ENCODE results near the gene AREG.

The AREG gene

DNA sequence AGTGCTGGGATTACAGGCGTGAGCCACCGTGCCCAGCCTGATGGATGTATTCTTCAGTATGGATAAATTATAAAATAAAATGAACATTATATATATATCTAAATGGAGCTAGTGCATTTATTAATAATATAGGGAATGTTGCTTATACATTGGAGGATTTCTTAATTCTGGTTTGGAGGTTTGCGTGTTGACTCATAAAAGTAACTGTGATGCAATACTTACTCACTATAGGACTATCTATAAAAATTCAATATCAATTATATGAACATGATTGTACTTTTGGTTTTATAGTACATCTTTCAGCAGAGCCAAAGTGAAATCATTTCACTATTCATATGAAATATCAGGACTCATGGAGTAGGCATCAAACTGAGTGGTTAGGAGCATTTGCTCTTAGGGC is 3.2 kb upstream of the AREG start:
- H4K91ac ChIP-seq (ENCODE audit: low read depth, low read length, poor library complexity) = no peak overlapping the region
- H2AFZ ChIP-seq (ENCODE audit: low read length) = no peak overlapping the region
- no CpG with 5 or more reads among the region's 3 CpGs for WGBS, 2 donors (ENCODE audit: extremely low coverage in 2 of 2, insufficient read length in 2 of 2, insufficient replicate concordance in 1 of 2)
- H2BK120ac ChIP-seq (ENCODE audit: low read depth, low read length) = no peak overlapping the region
- no peak overlapping the region for H3K14ac ChIP-seq (ENCODE audit: low read length)
- H3K27ac ChIP-seq (replicated peaks; ENCODE audit: low read length) = no peak overlapping the region
- no peak overlapping the region for H3K9ac ChIP-seq (ENCODE audit: low read depth, low read length, poor library complexity)
- no peak overlapping the region for H3K23ac ChIP-seq (ENCODE audit: low read depth, low read length, poor library complexity)
- H2BK5ac ChIP-seq (ENCODE audit: low read length) = no peak overlapping the region
- peaks cover 0 to 4% of the 10 kb centered on the region in 2 donors for H3K4me1 ChIP-seq (ENCODE audit: control insufficient read depth in 2 of 2, insufficient read depth in 1 of 2, low read depth in 1 of 2, low read length in 2 of 2)
- H3K27me3 ChIP-seq (ENCODE audit: control insufficient read depth in 3 of 3, insufficient read depth in 3 of 3, low read depth in 1 of 3, low read length in 3 of 3) = peaks cover 0 to 34% (median 11%) of the 10 kb centered on the region in 3 experiments
- H2BK15ac ChIP-seq (ENCODE audit: low read length) = no peak overlapping the region
- no peak overlapping the region for H3K4ac ChIP-seq (ENCODE audit: low read length)
- no peak for DNase-seq (ENCODE audit: low spot score)
- H4K8ac ChIP-seq (ENCODE audit: low read depth, low read length) = no peak overlapping the region
- H2BK12ac ChIP-seq (ENCODE audit: low read length) = no peak overlapping the region
- H3K36me3 ChIP-seq (replicated peaks in 1 of 2; ENCODE audit: control insufficient read depth in 2 of 2, insufficient read depth in 2 of 2, low read length in 2 of 2) = no peaks in the 10 kb centered on the region
- H3K18ac ChIP-seq (ENCODE audit: low read length) = no peak overlapping the region
- H3K4me3 ChIP-seq (ENCODE audit: low read length in 2 of 2) = no peak overlapping the region
- H3K9me3 ChIP-seq (replicated peaks in 1 of 2; ENCODE audit: control insufficient read depth in 2 of 2, insufficient read depth in 1 of 2, low read depth in 1 of 2, low read length in 2 of 2) = no peaks in the 10 kb centered on the region
- peaks cover 1% of the 10 kb centered on the region for H3K79me1 ChIP-seq (ENCODE audit: low read depth, low read length)
- no peak overlapping the region for H3K4me2 ChIP-seq (ENCODE audit: insufficient read depth, low read length, poor library complexity, severe bottlenecking)
- H2AK5ac ChIP-seq (ENCODE audit: low read depth, low read length) = no peak overlapping the region

DNA sequence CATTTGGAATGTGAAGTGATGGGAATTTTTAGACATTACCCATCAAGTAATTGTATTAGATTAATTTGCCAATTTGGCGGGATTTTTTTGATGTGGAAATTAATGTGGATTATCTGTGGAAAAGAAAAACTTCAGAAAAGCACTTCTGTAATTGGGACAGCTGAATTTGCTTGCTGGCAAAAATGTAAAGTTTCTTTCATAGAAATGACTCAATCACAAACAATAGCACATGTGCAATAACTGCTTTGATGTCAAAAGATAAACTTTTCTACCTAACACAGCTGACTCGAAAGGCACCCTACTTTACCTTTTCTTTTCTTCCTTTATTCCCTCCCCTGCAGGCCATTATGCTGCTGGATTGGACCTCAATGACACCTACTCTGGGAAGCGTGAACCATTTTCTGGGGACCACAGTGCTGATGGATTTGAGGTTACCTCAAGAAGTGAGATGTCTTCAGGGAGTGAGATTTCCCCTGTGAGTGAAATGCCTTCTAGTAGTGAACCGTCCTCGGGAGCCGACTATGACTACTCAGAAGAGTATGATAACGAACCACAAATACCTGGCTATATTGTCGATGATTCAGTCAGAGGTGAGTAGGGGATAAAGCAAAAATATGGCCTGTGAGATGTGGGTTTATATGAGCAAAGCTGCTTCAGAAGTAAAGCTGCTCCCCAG is 1.4 kb downstream of the AREG start:
- Histone ChIP-seq H2BK15ac (ENCODE audit: low read length) (no peak overlapping the region), H2BK12ac (ENCODE audit: low read length) (no peak overlapping the region), H3K4me3 (ENCODE audit: low read length in 2 of 2) (no peak overlapping the region), H2BK120ac (ENCODE audit: low read depth, low read length) (no peak overlapping the region), H3K4me1 (ENCODE audit: control insufficient read depth in 2 of 2, insufficient read depth in 1 of 2, low read depth in 1 of 2, low read length in 2 of 2) (peaks cover 0 to 4% of the 10 kb centered on the region in 2 donors), H4K91ac (ENCODE audit: low read depth, low read length, poor library complexity) (no peak overlapping the region), H3K4me2 (ENCODE audit: insufficient read depth, low read length, poor library complexity, severe bottlenecking) (no peak overlapping the region), H3K27me3 (ENCODE audit: control insufficient read depth in 3 of 3, insufficient read depth in 3 of 3, low read depth in 1 of 3, low read length in 3 of 3) (peaks cover 0 to 43% (median 11%) of the 10 kb centered on the region in 3 experiments), H3K18ac (ENCODE audit: low read length) (no peak overlapping the region), H3K23ac (ENCODE audit: low read depth, low read length, poor library complexity) (no peak overlapping the region), H3K27ac (replicated peaks; ENCODE audit: low read length) (no peak overlapping the region), H2AK5ac (ENCODE audit: low read depth, low read length) (no peak overlapping the region), H3K9me3 (replicated peaks in 1 of 2; ENCODE audit: control insufficient read depth in 2 of 2, insufficient read depth in 1 of 2, low read depth in 1 of 2, low read length in 2 of 2) (no peaks in the 10 kb centered on the region), H4K8ac (ENCODE audit: low read depth, low read length) (no peak overlapping the region), H3K36me3 (replicated peaks in 1 of 2; ENCODE audit: control insufficient read depth in 2 of 2, insufficient read depth in 2 of 2, low read length in 2 of 2) (no peaks in the 10 kb centered on the region), H2AFZ (ENCODE audit: low read length) (no peak overlapping the region), H3K14ac (ENCODE audit: low read length) (no peak overlapping the region), H3K79me1 (ENCODE audit: low read depth, low read length) (peaks cover 1% of the 10 kb centered on the region), H3K9ac (ENCODE audit: low read depth, low read length, poor library complexity) (no peak overlapping the region), H3K4ac (ENCODE audit: low read length) (no peak overlapping the region), H2BK5ac (ENCODE audit: low read length) (no peak overlapping the region)
- no CpG with 5 or more reads among the region's 8 CpGs for WGBS, 2 donors (ENCODE audit: extremely low coverage in 2 of 2, insufficient read length in 2 of 2, insufficient replicate concordance in 1 of 2)
- no peak for DNase-seq (ENCODE audit: low spot score)

DNA sequence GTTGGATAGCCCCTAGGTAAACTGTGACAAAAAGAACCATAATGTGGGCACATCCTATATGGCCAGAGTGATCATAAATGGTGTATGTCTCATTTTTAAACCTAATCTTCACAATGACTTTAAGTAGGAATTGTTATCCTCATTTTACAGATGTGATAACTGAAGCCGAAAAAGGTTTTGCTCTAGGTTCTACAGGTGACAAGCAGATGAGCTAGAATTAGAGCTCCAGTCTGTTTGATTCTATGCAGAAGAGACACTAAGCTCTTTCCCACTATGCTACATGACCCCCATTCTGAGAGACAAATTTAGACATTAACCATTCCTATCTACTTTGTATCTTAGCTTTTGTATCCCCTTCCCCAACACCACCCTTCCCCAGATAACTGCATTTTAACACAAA is 2.0 kb downstream of the AREG start:
- Histone ChIP-seq H2BK15ac (ENCODE audit: low read length) (no peak overlapping the region), H4K8ac (ENCODE audit: low read depth, low read length) (no peak overlapping the region), H3K4me1 (ENCODE audit: control insufficient read depth in 2 of 2, insufficient read depth in 1 of 2, low read depth in 1 of 2, low read length in 2 of 2) (peaks cover 0 to 4% of the 10 kb centered on the region in 2 donors), H3K18ac (ENCODE audit: low read length) (no peak overlapping the region), H3K36me3 (replicated peaks in 1 of 2; ENCODE audit: control insufficient read depth in 2 of 2, insufficient read depth in 2 of 2, low read length in 2 of 2) (no peaks in the 10 kb centered on the region), H2BK5ac (ENCODE audit: low read length) (no peak overlapping the region), H2BK12ac (ENCODE audit: low read length) (no peak overlapping the region), H2AFZ (ENCODE audit: low read length) (no peak overlapping the region), H3K4me3 (ENCODE audit: low read length in 2 of 2) (no peak overlapping the region), H3K4me2 (ENCODE audit: insufficient read depth, low read length, poor library complexity, severe bottlenecking) (no peak overlapping the region), H4K91ac (ENCODE audit: low read depth, low read length, poor library complexity) (no peak overlapping the region), H3K79me1 (ENCODE audit: low read depth, low read length) (peaks cover 1% of the 10 kb centered on the region), H3K4ac (ENCODE audit: low read length) (no peak overlapping the region), H3K9me3 (replicated peaks in 1 of 2; ENCODE audit: control insufficient read depth in 2 of 2, insufficient read depth in 1 of 2, low read depth in 1 of 2, low read length in 2 of 2) (no peaks in the 10 kb centered on the region), H3K27ac (replicated peaks; ENCODE audit: low read length) (no peak overlapping the region), H3K9ac (ENCODE audit: low read depth, low read length, poor library complexity) (no peak overlapping the region), H3K27me3 (ENCODE audit: control insufficient read depth in 3 of 3, insufficient read depth in 3 of 3, low read depth in 1 of 3, low read length in 3 of 3) (peaks cover 0 to 43% (median 11%) of the 10 kb centered on the region in 3 experiments), H2BK120ac (ENCODE audit: low read depth, low read length) (no peak overlapping the region), H2AK5ac (ENCODE audit: low read depth, low read length) (no peak overlapping the region), H3K14ac (ENCODE audit: low read length) (no peak overlapping the region), H3K23ac (ENCODE audit: low read depth, low read length, poor library complexity) (no peak overlapping the region)
- no peak for DNase-seq (ENCODE audit: low spot score)
- no CpG with 5 or more reads among the region's 1 CpG for WGBS, 2 donors (ENCODE audit: extremely low coverage in 2 of 2, insufficient read length in 2 of 2, insufficient replicate concordance in 1 of 2)

DNA sequence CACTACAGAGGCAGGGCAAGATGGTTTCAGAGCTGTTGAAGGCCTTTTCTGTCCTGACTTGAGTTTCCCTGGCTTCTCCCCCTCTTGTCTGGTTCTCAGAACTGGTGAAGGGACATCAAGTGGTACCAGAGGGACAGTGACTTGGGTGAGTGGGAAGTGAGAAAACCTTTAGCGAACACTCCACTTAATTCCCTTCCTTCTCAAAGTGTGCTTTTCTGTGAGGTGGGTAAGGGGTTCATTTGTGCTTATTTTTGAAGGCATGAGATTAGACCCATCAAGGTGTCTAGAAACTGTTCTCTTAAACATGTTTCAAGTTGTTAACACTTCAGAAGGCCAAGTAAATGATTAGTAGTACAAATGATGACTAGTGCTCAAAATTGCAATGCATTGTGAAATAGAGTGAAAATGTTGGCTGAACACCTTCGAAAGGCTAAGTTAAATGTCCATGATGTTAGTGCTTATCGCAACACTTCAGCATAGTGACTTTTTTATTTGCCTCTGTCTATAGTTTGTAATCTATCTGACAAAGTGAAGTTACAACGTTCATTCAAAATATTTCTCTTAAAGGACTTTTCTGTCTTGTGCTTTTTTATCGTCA is 2.8 kb downstream of the AREG start:
- no peak overlapping the region for H4K8ac ChIP-seq (ENCODE audit: low read depth, low read length)
- no peak overlapping the region for H2AK5ac ChIP-seq (ENCODE audit: low read depth, low read length)
- no peak overlapping the region for H2AFZ ChIP-seq (ENCODE audit: low read length)
- no peak overlapping the region for H2BK120ac ChIP-seq (ENCODE audit: low read depth, low read length)
- H3K9ac ChIP-seq (ENCODE audit: low read depth, low read length, poor library complexity) = no peak overlapping the region
- peaks cover 0 to 43% (median 11%) of the 10 kb centered on the region in 3 experiments for H3K27me3 ChIP-seq (ENCODE audit: control insufficient read depth in 3 of 3, insufficient read depth in 3 of 3, low read depth in 1 of 3, low read length in 3 of 3)
- peaks cover 0 to 4% of the 10 kb centered on the region in 2 donors for H3K4me1 ChIP-seq (ENCODE audit: control insufficient read depth in 2 of 2, insufficient read depth in 1 of 2, low read depth in 1 of 2, low read length in 2 of 2)
- H4K91ac ChIP-seq (ENCODE audit: low read depth, low read length, poor library complexity) = no peak overlapping the region
- H3K4ac ChIP-seq (ENCODE audit: low read length) = no peak overlapping the region
- H3K14ac ChIP-seq (ENCODE audit: low read length) = no peak overlapping the region
- no peak overlapping the region for H3K4me2 ChIP-seq (ENCODE audit: insufficient read depth, low read length, poor library complexity, severe bottlenecking)
- H2BK12ac ChIP-seq (ENCODE audit: low read length) = no peak overlapping the region
- H3K4me3 ChIP-seq (ENCODE audit: low read length in 2 of 2) = no peak overlapping the region
- H3K23ac ChIP-seq (ENCODE audit: low read depth, low read length, poor library complexity) = no peak overlapping the region
- H3K79me1 ChIP-seq (ENCODE audit: low read depth, low read length) = peaks cover 1% of the 10 kb centered on the region
- H3K9me3 ChIP-seq (replicated peaks in 1 of 2; ENCODE audit: control insufficient read depth in 2 of 2, insufficient read depth in 1 of 2, low read depth in 1 of 2, low read length in 2 of 2) = no peaks in the 10 kb centered on the region
- no peaks in the 10 kb centered on the region for H3K36me3 ChIP-seq (replicated peaks in 1 of 2; ENCODE audit: control insufficient read depth in 2 of 2, insufficient read depth in 2 of 2, low read length in 2 of 2)
- H2BK5ac ChIP-seq (ENCODE audit: low read length) = no peak overlapping the region
- no peak overlapping the region for H3K27ac ChIP-seq (replicated peaks; ENCODE audit: low read length)
- H2BK15ac ChIP-seq (ENCODE audit: low read length) = no peak overlapping the region
- no CpG with 5 or more reads among the region's 5 CpGs for WGBS, 2 donors (ENCODE audit: extremely low coverage in 2 of 2, insufficient read length in 2 of 2, insufficient replicate concordance in 1 of 2)
- DNase-seq (ENCODE audit: low spot score) = no peak
- H3K18ac ChIP-seq (ENCODE audit: low read length) = no peak overlapping the region

All from neuronal stem cell (in vitro differentiated cells).